AG04449 (cell line): ENCODE measurements around the gene POU2F1.

Experiments used
- CTCF ChIA-PET: fragments of 350-600 bp; formaldehyde crosslinking; extraction: SDS; loops from one replicate; lab custom pipeline; 2021; ENCODE audit warnings: antibody characterized with exemption; lab: Yijun Ruan, JAX
- POLR2A ChIA-PET: fragments of 400-600, 350-600 bp; formaldehyde crosslinking; extraction: SDS; loops from one replicate; lab custom pipeline; 2020; ENCODE audit warnings: antibody characterized with exemption, inconsistent platforms; lab: Yijun Ruan, JAX
- DNase-seq: peaks from one replicate; pipeline ENCODE4 v3.0.0-alpha.2; 2010; ENCODE audit warnings: low read depth, low spot score
- H3K4me3 ChIP-seq: 2 replicates; pipeline ENCODE4 v1.5.1; 2011; ENCODE audit warnings: low read depth, mild to moderate bottlenecking, control low read depth, low read length
- TF ChIP-seq, protein P1 (sequence below): IDR thresholded peaks from one replicate; pipeline ENCODE4 v1.5.1; 2011; ENCODE audit warnings: mild to moderate bottlenecking, moderate library complexity, low read length, control low read depth, inconsistent platforms; ENCODE audit not compliant: insufficient read depth; ENCODE audit errors: missing control alignments

Gene POU2F1

DNA sequence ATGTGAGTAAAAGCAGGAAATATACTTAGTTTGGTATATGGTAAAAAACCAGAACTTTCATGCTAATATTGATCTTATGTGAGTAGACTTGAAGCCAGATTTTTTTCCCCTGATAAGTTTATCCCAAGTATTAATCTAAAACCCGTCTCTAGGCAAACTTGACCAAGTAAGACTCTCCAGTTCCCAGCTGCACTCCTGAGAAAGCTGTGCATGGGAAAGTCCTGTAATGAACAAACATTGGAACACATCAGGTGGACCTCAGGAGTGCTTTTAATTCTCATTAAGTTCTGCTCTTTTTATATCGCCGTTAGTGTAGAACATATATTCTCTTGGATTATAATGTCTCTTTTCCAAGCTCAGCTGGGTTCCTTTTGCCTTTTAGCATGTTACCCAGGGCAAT is 192.6 kb downstream of the POU2F1 start:
- POLR2A ChIA-PET: no interaction called here
- CTCF ChIA-PET: interaction anchor here (1.0 to 6.3 kb wide), 2 partner anchors 11 to 121 kb away, joined by 3 to 35 read pairs; no protein-coding TSS in a partner anchor
- H3K4me3 ChIP-seq: no peak overlapping the region
- TF ChIP-seq, protein P1, sequence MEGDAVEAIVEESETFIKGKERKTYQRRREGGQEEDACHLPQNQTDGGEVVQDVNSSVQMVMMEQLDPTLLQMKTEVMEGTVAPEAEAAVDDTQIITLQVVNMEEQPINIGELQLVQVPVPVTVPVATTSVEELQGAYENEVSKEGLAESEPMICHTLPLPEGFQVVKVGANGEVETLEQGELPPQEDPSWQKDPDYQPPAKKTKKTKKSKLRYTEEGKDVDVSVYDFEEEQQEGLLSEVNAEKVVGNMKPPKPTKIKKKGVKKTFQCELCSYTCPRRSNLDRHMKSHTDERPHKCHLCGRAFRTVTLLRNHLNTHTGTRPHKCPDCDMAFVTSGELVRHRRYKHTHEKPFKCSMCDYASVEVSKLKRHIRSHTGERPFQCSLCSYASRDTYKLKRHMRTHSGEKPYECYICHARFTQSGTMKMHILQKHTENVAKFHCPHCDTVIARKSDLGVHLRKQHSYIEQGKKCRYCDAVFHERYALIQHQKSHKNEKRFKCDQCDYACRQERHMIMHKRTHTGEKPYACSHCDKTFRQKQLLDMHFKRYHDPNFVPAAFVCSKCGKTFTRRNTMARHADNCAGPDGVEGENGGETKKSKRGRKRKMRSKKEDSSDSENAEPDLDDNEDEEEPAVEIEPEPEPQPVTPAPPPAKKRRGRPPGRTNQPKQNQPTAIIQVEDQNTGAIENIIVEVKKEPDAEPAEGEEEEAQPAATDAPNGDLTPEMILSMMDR: no peak
- DNase-seq: no peak

DNA sequence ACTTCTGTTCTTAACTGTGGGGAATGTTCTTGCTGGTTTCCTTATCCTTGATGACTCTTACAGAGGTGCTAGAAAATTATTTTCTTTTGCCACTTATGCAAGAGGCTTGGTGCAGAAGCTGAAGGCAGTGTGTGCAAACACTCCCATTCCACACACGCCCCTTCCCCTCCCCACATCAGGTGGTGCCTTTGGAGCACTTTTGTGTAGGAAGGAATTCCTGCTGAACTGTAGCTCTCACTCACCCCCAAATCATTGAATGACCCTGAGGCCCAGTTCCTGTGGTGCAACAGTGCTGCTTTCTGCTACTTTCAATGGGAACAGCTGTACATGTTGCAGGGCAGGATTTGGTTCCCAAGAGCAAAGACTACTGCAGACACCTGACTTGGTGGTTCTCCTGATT is 195.8 kb downstream of the POU2F1 start:
- CTCF ChIA-PET: no interaction called here
- POLR2A ChIA-PET: no interaction called here
- TF ChIP-seq, protein P1: no peak
- DNase-seq: no peak
- H3K4me3 ChIP-seq: no peak overlapping the region

DNA sequence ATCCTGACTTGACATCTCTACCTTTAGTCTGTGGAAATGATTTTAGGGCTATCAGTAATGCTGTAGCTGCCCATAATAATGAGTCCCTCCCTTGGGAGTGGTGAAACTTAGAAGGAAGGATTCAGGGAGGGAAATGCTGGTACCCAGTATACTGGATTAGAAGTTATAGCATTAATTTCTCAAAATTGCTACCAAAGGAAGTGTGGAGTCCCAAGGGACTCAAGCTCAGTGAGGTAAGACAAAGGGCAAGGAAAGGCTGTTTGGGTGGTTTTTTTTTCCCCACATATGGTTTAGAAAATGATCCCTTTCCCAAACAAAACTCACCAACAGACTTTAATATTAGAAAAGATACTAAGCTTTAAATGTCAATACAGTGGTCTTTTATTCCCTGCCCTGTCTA is 197.7 kb downstream of the POU2F1 start:
- CTCF ChIA-PET: interaction anchor here (1.4 kb wide), 1 partner anchor 198 kb away, joined by 4 read pairs; the partner anchor contains the start of gene POU2F1
- POLR2A ChIA-PET: no interaction called here

DNA sequence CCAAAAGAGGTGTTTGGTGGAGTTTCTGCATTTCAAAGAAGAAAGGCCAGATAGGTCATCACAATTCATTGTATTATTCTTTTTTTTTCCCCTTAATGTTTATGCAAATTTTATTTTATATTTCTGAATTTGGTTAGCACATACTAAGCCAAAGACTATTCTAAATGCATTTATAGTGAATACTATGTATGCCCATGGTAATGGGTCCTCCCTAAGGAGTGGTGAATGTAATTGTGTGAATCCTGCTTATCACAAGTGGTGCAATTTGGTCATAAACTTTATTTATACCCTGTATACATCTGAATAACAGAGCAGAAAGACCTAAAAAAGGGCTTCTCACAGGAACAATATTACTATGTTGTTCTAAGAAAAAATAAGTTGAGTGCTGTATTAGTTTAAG is 198.6 kb downstream of the POU2F1 start:
- H3K4me3 ChIP-seq: no peak overlapping the region
- POLR2A ChIA-PET: no interaction called here
- no peak for DNase-seq
- CTCF ChIA-PET: interaction anchor here (1.4 kb wide), 1 partner anchor 199 kb away, joined by 4 read pairs; the partner anchor contains the start of gene POU2F1
- TF ChIP-seq, protein P1: no peak

More for the DNA sequence above, 197.7 kb downstream of the POU2F1 start:
- TF ChIP-seq, protein P1: no peak
- H3K4me3 ChIP-seq: no peak overlapping the region
- DNase-seq: no peak

DNA sequence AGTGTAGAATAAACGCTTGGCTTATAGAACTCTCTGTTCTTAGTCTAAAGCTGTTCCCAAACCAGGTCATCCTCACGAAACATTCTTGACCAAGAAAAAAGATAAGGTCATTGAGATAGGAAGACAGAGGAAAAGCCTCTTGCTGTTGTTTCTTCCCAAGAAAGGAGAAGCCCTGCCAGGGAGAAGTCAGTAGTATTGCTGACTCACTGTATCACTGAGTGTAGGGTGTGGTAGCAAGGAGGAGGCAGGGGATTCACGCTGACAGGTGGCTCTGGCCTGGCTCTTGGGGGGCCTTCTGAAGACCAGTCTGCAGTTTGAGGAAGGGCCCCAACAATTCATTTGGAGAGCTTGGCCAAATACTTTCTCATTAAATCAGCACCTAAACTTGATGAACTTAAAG is 199.8 kb downstream of the POU2F1 start:
- CTCF ChIA-PET: no interaction called here
- no peak for DNase-seq
- TF ChIP-seq, protein P1: no peak
- H3K4me3 ChIP-seq: no peak overlapping the region
- POLR2A ChIA-PET: no interaction called here

DNA sequence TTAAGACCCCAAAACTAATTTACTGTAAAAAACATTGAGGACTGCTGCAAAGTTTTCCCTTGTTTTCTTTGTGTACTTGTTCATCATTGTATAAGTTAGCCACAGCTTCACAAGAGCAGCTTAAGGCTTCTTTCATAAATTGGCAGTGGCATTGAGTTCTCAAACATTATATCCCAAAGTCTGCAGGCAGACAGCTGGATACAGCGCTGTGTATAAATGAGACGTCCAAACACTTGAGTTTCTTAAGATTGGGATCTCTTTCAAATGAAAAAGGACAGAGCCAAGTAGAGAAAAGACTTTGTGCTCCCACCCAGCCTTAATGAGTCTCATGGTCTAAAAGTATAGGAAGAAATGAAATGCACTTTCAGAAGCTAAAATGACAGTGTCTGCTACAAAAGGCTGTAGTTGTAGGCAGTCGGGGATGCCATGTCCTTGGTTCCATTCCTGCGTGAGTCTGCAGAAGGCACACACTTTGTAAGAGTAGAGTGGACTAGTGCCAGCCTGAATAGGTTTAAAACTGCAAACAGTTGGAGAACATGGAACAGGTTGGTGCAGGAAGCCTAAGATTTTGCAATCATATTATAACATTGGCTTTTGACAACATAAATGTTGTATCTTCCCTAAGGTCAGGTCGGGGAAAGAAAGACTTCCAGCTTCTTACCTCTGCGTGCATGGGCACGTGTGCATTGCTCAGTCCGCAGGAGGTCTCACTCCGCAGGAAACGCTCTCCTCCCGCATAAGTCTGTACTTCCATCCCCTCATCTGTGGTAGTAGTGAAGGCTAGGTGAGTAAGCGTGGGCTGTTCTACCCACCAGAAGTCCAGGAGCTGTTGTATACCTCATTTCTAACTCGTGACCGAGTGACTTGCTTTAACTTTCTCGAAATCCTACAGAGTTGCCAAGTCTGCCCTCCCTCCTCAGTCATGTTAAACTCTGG is 203.3 kb downstream of the POU2F1 start:
- no peak for DNase-seq
- POLR2A ChIA-PET: interaction anchor here (0.7 kb wide), 1 partner anchor 668 kb away, joined by 3 read pairs; no protein-coding TSS in a partner anchor

More for the DNA sequence above, 203.3 kb downstream of the POU2F1 start:
- no peak overlapping the region for H3K4me3 ChIP-seq
- TF ChIP-seq, protein P1: no peak
- CTCF ChIA-PET: interaction anchor here (2.5 kb wide), 1 partner anchor 17 kb away, joined by 11 read pairs; no protein-coding TSS in a partner anchor
